Thyroid gland (tissue), 4 donors: ENCODE results near the gene PPP3CA. TPM values are rescaled to one million over a fixed set of nuclear protein-coding genes. Genes with fewer than 3 reads are reported as not detected.

Experiments
- DNase-seq, 2 donors: peaks; one replicate each; pipeline ENCODE4 v3.0.0-alpha.2; 2019
- H3K27ac ChIP-seq, 3 donors: fragments of 200-600 bp; sonication (generic); 1 replicate in 2 of 3; 2 replicates in 1 of 3; pipeline ENCODE4 v1.5.1; 2016 to 2019; ENCODE audit warnings: mild to moderate bottlenecking in 1 of 3, moderate library complexity in 1 of 3
- H3K27me3 ChIP-seq: fragments of 200-600 bp; sonication (generic); one replicate; pipeline ENCODE4 v1.5.1; 2019
- H3K36me3 ChIP-seq, 2 donors: fragments of 200-600 bp; sonication (generic); one replicate each; pipeline ENCODE4 v1.5.1; 2016 to 2019
- H3K4me1 ChIP-seq, 2 donors: fragments of 200-600 bp; sonication (generic); one replicate each; pipeline ENCODE4 v1.5.1; 2017 to 2019
- H3K4me3 ChIP-seq, 3 donors: fragments of 200-600 bp; sonication (generic); replicated peaks in 1 of 3; 1 replicate in 2 of 3; 2 replicates in 1 of 3; pipeline ENCODE4 v1.5.1; 2016; ENCODE audit warnings: mild to moderate bottlenecking in 1 of 3
- H3K9me3 ChIP-seq: fragments of 200-600 bp; sonication (generic); one replicate; pipeline ENCODE4 v1.5.1; 2017
- POLR2A ChIP-seq, 2 donors: fragments of 450-650 bp; IDR thresholded peaks; one replicate each; pipeline ENCODE4 v1.6.1; 2017; ENCODE audit warnings: antibody characterized with exemption in 2 of 2, mild to moderate bottlenecking in 2 of 2, moderate library complexity in 1 of 2
- WGBS, 2 donors: methylation state at CpG; one replicate each; pipeline ENCODE4 v1.1.5; 2017; 5-methylcytosine and 5-hydroxymethylcytosine counted together
- intact Hi-C: fragments of 100-400 bp; cut with DNase I; formaldehyde crosslinking; loops from one replicate; pipeline ENCODE4 v1.15.1; 2023
- total RNA-seq, 4 donors: library from RNA; depleted of rRNA; stranded (reverse); fragments of >200 nt; gene quantifications; one replicate each; pipeline ENCODE4 v1.2.3, GENCODE V29; 2016
- TF ChIP-seq, protein P1 (sequence below), 6 experiments: fragments of 200-600 bp in 3 of 6; fragments of 450-650 bp in 3 of 6; sonication (generic) in 3 of 6; IDR thresholded peaks; one replicate each; pipeline ENCODE4 v1.5.1; 2016 to 2019; ENCODE audit warnings: antibody characterized with exemption in 6 of 6, mild to moderate bottlenecking in 2 of 6, inconsistent platforms in 1 of 6, moderate library complexity in 1 of 6

The PPP3CA gene
- total RNA-seq, 4 donors from 2014 or later = 31.6 to 45.8 (median 34.4) TPM

GRCh38 chr4:101309925-101310324 is 37.4 kb downstream of the PPP3CA start:
- H3K27ac ChIP-seq = no peak overlapping the region
- TF ChIP-seq POLR2A (IDR thresholded peaks at IDR 0.05) = no peak
- TF ChIP-seq, protein P1, sequence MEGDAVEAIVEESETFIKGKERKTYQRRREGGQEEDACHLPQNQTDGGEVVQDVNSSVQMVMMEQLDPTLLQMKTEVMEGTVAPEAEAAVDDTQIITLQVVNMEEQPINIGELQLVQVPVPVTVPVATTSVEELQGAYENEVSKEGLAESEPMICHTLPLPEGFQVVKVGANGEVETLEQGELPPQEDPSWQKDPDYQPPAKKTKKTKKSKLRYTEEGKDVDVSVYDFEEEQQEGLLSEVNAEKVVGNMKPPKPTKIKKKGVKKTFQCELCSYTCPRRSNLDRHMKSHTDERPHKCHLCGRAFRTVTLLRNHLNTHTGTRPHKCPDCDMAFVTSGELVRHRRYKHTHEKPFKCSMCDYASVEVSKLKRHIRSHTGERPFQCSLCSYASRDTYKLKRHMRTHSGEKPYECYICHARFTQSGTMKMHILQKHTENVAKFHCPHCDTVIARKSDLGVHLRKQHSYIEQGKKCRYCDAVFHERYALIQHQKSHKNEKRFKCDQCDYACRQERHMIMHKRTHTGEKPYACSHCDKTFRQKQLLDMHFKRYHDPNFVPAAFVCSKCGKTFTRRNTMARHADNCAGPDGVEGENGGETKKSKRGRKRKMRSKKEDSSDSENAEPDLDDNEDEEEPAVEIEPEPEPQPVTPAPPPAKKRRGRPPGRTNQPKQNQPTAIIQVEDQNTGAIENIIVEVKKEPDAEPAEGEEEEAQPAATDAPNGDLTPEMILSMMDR (IDR thresholded peaks at IDR 0.05) = no peak
- no peak overlapping the region for H3K4me3 ChIP-seq
- peaks cover 20 to 24% of the 10 kb centered on the region in 2 donors for H3K4me1 ChIP-seq
- no peaks in the 10 kb centered on the region for H3K9me3 ChIP-seq
- DNase-seq = no peak
- intact Hi-C loops = no loop called here
- WGBS, 2 donors = 85 to 88% methylated on average over 4 of the region's 4 CpGs
- no peaks in the 10 kb centered on the region for H3K36me3 ChIP-seq
- no peaks in the 10 kb centered on the region for H3K27me3 ChIP-seq

DNA sequence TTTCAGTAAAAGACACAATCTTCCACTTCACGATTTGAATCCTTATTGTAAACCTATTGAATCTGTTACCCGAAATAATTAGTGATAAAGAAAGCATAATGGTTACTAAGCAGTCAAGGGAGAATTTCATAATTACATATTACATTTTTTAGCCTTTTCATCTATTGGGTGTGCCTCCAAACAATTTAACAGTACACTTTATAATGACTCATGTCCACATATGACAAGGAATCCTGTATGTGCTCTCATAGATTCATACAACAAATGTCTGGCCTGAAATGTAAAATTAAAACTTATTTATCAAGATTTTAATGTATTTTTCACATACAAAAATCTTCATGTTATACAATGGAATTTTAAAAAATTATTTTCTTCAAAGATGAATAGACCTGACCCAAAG is 39.4 kb downstream of the PPP3CA start:
- WGBS, 2 donors = 93 to 97% methylated on average over 2 of the region's 2 CpGs
- no peak overlapping the region for H3K4me3 ChIP-seq
- no peak for TF ChIP-seq POLR2A (IDR thresholded peaks at IDR 0.05)
- TF ChIP-seq, protein P1 (IDR thresholded peaks at IDR 0.05) = no peak
- H3K36me3 ChIP-seq = no peaks in the 10 kb centered on the region
- intact Hi-C loops = no loop called here
- H3K27ac ChIP-seq = no peak overlapping the region
- peaks cover 24 to 27% of the 10 kb centered on the region in 2 donors for H3K4me1 ChIP-seq
- H3K9me3 ChIP-seq = no peaks in the 10 kb centered on the region
- DNase-seq = no peak
- no peaks in the 10 kb centered on the region for H3K27me3 ChIP-seq

GRCh38 chr4:101306764-101307615 is 40.3 kb downstream of the PPP3CA start:
- Histone ChIP-seq H3K4me1 (peaks cover 24 to 27% of the 10 kb centered on the region in 2 donors), H3K9me3 (no peaks in the 10 kb centered on the region), H3K27me3 (no peaks in the 10 kb centered on the region), H3K27ac (peak overlapping the region in 1 of 3 donors; percentile 25), H3K36me3 (no peaks in the 10 kb centered on the region), H3K4me3 (no peak overlapping the region)
- TF ChIP-seq, protein P1 (IDR thresholded peaks at IDR 0.05) = no peak
- intact Hi-C loops = no loop called here
- no peak for DNase-seq
- whole genome bisulfite sequencing, 2 donors = 68 to 76% methylated on average over 4 of the region's 4 CpGs

- H3K4me1 ChIP-seq = peaks cover 24 to 27% of the 10 kb centered on the region in 2 donors
- DNase-seq = peak; percentile 66 to 68
- intact Hi-C loops = no loop called here
- 51% methylated on average over 3 of the region's 3 CpGs for WGBS, 2 donors
- peak overlapping the region in 2 of 3 donors; percentile 14 to 25 for H3K27ac ChIP-seq
- TF ChIP-seq, protein P1 (IDR thresholded peaks at IDR 0.05) = no peak
- TF ChIP-seq POLR2A (IDR thresholded peaks at IDR 0.05) = no peak
- H3K36me3 ChIP-seq = no peaks in the 10 kb centered on the region
- H3K27me3 ChIP-seq = no peaks in the 10 kb centered on the region
- H3K4me3 ChIP-seq = no peak overlapping the region
- H3K9me3 ChIP-seq = no peaks in the 10 kb centered on the region
Measured at GRCh38 chr4:101306225-101306624, 41.1 kb downstream of the PPP3CA start.

DNA sequence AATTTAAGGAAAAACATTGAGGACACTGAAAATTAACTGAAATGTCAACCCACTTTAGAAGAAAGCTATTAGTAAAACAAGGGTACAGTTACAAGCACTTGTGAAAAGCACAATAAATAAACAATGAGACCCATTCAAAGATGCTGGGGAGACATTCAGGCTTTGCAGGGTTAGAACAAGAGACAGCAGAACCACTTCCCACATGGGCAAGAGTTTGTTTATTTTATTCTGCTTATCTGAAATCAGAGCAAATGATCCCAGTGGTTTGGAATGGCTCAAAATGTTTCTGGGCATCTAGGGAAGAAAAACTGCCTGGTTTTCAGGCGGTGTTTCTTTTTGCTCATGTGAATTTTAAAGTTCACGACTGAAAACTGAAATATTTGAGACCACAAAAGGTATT is 42.4 kb downstream of the PPP3CA start:
- peaks cover 24 to 27% of the 10 kb centered on the region in 2 donors for H3K4me1 ChIP-seq
- TF ChIP-seq POLR2A (IDR thresholded peaks at IDR 0.05) = no peak
- TF ChIP-seq, protein P1 (IDR thresholded peaks at IDR 0.05) = no peak
- H3K4me3 ChIP-seq = no peak overlapping the region
- no peaks in the 10 kb centered on the region for H3K9me3 ChIP-seq
- intact Hi-C loops = no loop called here
- peak overlapping the region in 1 of 3 donors; percentile 25 for H3K27ac ChIP-seq
- no peaks in the 10 kb centered on the region for H3K27me3 ChIP-seq
- no peak for DNase-seq
- H3K36me3 ChIP-seq = no peaks in the 10 kb centered on the region
- WGBS, 2 donors = 22 to 32% methylated on average over 2 of the region's 2 CpGs
